GM21576 (cell line): ENCODE results near the gene GPR55.

Source experiments
- ATAC-seq: cut with Tn5 transposase; IDR thresholded peaks from one replicate; pipeline ENCODE4 v1.9.1; 2021; ENCODE audit warnings: mild to moderate bottlenecking, moderate library complexity; ENCODE audit not compliant: unreplicated experiment

GPR55 gene

DNA sequence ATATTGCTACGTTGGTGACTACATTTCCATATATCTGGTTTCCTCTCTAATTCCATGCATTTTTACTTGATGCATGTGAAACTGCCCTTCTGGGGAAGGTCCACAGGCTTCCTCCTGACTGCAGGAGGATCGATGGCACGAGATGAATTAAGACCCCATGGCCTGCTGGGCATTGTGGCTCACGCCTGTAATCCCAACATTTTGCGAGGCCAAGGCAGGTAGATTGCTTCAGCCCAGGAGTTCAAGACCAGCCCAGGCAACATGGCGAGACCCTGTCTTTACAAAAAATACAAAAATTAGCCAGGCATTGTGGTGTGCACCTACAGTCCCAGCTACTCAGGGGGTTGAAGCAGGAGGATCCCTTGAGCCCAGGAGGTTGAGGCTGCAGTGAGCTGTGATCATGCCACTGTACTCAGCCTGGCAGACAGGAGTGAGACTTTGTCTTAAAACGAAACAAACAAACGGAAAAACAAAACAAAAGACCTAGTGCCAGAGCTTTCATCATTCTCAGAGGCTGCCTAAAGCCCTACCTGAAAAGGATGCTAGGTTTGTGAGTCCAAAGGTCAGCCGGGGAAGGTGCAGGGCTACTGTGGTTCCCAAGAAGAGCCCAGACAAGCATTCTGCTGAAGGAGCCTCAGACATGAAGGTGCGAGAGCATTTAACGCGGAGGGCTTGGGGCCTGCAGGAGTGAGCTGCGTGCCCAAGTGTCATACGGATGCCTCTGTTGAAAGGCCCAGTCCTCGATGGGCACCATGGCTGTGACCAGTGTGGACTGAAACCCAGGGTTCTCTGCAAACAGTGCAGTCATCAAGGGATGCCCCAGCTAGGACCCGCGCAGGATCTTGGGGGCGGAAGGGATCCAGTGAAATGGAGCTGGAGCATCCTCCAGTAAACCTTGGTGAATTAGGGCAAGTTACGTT lies 21.6 kb downstream of the GPR55 start:
- ATAC-seq, result no peak

- ATAC-seq, result peak; percentile 71
Observed at GRCh38 chr2:230902180-230902899, 22.7 kb downstream of the GPR55 start.

- no peak for ATAC-seq
Observed at GRCh38 chr2:230901006-230901405, 24.0 kb downstream of the GPR55 start.

- ATAC-seq, result no peak
Observed at GRCh38 chr2:230900336-230900995, 24.6 kb downstream of the GPR55 start.

- ATAC-seq, result no peak
Observed at GRCh38 chr2:230899786-230900185, 25.3 kb downstream of the GPR55 start.

- ATAC-seq, result no peak
Observed at GRCh38 chr2:230899287-230899686, 25.8 kb downstream of the GPR55 start.

DNA sequence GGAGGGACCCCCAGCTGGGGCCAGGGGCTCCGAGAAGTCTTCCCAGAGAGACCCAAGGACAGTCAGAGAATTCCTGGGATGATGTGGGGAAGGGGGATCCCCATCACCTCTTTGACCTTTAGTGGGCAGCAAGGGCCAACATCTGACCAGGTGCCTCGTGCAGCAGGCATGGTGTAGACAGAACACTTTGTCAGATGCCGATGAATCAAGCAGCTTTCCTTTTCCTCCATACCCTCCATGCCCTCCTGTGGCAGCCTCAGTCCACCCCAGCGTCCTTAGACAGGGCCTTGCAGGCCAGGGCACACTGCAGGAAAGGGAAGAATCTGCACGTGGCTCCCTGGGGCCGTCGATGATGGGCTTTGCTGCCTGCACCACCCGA lies 26.3 kb downstream of the GPR55 start:
- ATAC-seq, result no peak

- no peak for ATAC-seq
Observed at GRCh38 chr2:230898016-230898712, 26.9 kb downstream of the GPR55 start.

GRCh38 chr2:230896346-230897115 lies 28.5 kb downstream of the GPR55 start:
- ATAC-seq, result no peak

DNA sequence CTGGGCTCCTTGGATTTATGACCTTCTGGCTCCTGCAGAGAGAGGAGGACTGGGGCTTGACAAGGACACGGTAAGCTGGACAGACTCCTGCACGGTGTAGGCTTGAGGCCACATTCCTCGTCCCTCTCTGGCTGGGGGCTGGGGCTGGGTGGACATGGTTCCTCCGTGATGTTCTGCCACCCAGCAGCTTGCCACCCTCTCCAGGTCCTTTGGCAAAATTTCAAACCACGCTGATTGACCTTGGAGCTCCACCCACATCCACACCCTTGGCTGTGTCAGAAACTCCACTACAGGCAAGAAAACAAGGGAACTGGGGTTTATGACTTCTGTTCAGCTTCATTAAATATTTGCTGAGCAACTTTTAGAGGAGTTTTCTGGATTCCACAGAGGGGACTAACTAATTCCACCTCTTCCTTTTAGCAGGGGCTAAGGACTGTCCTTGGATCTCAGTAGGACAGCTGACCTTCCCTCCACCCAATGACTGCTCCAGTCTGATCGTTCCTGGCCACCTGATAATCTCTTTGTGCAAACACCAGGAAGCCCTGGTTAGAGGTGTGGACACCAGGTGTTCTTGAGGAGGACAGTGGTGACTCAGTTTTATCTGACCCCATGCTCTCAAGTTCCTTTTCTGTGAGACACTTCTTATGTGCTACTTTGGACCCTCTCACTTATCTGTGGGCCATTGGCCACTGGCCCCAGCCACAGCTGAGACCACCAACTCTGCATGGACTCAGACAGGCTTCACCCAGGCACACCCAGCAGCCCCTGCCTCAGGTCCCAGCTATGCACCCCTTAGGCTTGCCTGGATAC lies 29.3 kb downstream of the GPR55 start:
- ATAC-seq, result no peak

DNA sequence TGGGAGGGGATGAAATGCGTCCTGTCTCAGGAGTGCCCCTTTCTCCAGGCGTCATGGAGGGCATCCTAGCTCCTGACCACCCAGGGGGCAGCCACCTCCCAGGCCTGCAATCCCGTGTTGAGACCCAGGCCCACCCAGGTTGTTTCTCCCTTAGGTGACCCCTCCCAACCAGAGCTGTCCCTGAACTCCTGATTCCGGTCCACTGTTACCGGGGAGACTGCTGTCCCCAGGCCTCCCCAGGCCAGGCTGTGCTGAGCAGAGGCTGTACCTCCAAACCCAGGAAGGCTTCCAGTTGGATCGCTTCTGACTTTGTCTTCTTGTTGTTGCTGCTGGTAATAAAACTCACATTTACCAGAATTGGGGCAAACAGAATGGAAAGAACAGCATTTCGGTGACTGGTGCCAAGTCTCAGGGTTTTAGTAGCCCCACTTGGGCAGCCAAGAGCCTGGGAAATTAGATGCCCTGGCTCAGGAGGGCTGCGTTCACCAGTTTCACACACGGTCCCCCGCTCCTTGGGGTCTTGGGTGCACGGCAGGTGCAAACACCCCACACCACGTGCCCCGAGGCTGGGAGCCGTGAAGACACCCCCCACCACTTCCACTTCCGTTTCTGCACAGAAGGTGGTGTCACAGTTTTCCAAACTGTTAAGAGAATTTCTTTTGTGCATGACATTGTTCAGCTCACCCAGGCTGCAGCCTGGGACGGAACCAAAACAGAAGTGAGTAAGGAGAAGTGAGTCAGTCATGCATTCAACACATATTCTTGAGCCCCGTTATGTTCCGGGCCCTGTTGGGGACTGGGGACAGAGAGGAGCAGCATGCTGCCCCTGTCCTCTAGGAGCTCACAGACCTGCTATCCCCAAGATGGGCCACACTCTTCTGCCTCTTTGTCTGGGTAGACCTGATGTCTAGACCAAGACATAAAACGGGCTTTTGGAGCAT lies 30.9 kb downstream of the GPR55 start:
- peak; percentile 43 for ATAC-seq

DNA sequence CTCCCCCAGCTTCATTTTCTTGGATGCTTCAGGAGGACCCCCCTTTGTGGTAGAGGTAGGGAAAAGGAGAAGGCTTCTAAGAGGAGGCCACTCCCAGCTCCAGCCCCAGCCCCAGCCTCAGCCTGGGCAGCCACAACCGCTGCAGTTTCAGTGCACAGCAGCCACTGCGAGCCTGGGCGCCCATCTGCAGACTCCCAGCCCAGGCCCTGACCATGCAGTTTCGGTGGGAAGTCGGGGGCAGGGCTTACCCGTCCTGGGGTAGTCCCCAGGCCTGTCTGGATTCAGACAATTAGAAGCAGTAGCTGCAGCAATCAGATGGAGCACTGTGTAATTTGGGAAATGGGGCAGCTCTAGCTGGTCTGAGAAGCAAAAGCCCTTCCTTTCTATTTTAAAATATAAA lies 31.7 kb downstream of the GPR55 start:
- peak; percentile 68 for ATAC-seq

DNA sequence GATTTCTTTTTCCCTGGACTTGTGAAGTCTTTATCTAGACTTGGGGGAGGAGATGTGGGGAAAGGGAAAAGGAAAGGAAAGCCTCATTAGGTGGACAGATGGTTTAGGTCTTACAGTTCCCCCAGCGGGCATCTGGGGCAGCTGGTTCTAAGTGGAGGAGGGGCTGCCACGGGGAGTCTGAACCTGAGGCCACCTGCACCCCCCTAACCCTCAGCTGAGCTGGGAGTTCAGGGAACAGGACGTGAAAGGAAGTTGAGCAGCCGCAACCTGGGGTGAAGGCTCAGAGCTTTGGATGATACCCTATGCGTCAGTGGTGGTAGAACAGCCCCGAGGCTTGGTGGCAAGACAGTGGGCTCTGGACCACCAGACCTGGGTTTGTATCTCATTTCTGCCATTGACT lies 33.5 kb downstream of the GPR55 start:
- ATAC-seq, result no peak

GRCh38 chr2:230891064-230891463 lies 34.0 kb downstream of the GPR55 start:
- no peak for ATAC-seq

DNA sequence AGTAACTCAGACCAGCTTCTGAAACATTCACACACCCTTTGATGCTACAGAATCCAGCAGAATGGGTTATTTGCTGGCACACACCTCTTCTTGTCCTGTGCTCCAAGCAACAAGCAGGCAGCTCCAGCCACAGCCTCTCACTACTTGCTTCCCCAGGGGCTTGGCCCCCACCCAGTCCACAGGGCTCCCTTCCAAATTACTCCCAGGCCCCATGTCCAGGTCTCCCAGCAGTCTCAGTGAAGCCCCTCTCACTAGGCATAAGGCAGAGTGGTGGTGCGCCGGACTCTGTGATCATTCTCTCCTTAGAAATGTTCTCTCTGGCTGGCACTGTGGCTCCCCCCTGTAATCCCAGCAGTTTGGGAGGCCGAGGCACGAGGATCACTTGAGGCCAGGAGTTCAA lies 34.4 kb downstream of the GPR55 start:
- no peak for ATAC-seq

DNA sequence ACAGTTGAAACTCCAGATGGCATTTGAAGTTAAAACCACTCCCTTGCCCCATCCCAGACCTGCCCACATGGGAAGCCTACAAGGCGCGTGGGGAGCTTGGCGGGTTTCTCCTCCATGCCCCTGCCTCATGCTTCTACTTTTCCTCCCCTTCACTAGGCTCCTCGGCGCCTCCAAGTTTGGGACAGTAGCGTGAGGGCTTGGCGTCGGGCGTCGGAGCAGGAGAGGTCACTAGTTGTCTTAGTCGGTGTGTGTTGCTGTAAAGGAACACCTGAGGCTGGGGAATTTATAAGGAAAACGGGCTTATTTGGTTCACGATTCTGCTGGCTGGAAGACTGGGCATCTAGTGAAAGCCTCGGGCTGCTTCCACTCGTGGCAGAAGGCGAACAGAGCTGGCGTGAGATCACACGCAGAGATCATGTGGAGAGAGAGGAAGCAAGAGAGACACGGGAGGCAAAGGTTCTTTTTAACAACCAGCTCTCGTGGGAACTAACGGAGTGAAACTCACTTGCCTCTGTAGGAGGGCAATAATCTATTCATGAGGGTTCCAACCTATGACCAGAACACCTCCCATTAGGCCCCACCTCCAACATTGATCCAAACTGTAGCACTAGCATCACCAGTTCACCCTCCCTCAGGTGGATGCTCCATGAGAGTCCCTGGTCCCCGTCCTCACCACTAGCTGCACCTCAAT lies 35.0 kb downstream of the GPR55 start:
- no peak for ATAC-seq

- ATAC-seq, result no peak
Observed at GRCh38 chr2:230888824-230889400, 36.1 kb downstream of the GPR55 start.
